ENCODE results near the gene MNX1.

DNA sequence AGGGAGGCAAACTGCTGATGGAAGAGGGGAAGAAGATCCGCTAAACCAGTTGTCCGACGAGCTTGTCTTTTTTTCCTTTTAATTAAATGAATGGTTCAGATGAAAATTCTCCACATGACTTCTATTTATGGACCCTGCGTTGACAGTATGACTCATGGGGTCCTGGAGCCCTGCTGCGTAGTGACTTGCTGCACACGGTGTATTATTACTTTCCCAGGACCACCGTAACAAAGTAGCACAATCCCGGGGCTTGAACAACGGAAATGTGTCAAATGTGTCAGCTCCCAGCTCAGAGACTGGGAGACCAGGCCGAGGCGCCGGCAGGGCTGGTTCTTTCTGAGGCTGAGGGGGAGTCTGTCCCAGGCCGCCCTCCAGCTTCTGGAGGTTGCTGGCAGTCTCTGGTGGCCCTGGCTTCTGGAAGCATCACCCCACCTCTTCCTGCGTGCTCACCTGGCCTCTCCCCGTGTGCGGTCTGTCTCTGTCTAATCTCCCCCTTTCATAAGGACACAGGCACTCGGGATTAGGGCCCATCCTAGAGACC, 33.8 kb upstream of the MNX1 start:
- TF ChIP-seq, protein P1, sequence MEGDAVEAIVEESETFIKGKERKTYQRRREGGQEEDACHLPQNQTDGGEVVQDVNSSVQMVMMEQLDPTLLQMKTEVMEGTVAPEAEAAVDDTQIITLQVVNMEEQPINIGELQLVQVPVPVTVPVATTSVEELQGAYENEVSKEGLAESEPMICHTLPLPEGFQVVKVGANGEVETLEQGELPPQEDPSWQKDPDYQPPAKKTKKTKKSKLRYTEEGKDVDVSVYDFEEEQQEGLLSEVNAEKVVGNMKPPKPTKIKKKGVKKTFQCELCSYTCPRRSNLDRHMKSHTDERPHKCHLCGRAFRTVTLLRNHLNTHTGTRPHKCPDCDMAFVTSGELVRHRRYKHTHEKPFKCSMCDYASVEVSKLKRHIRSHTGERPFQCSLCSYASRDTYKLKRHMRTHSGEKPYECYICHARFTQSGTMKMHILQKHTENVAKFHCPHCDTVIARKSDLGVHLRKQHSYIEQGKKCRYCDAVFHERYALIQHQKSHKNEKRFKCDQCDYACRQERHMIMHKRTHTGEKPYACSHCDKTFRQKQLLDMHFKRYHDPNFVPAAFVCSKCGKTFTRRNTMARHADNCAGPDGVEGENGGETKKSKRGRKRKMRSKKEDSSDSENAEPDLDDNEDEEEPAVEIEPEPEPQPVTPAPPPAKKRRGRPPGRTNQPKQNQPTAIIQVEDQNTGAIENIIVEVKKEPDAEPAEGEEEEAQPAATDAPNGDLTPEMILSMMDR (conservative IDR thresholded peaks at IDR 0.05; ENCODE audit: low read depth, low read length): no peak
- TF ChIP-seq EZH2 (IDR thresholded peaks at IDR 0.05; ENCODE audit: borderline replicate concordance, low read depth, low read length, poor library complexity, severe bottlenecking): no peak

All from A673 (cell line).